DMS 273 (cell line): ENCODE measurements around the gene INSL3.
"Not testable (repeated sequence)": the region's sequence is repeated elsewhere in the genome, so short reads cannot be mapped to it uniquely, and the experiment has no call there.

ENCODE experiments used
- DNase-seq: peaks from one replicate; lab custom pipeline; 2025; ENCODE audit not compliant: unreplicated experiment; lab: John Stamatoyannopoulos, UW

Gene INSL3

GRCh38 chr19:17826508-17827056 is 5.3 kb upstream of the INSL3 start:
- no peak for DNase-seq

GRCh38 chr19:17824339-17824738 is 3.0 kb upstream of the INSL3 start:
- DNase-seq: no peak

GRCh38 chr19:17817668-17818363 is 3.5 kb downstream of the INSL3 start:
- no peak for DNase-seq

GRCh38 chr19:17812099-17812498 is 9.2 kb downstream of the INSL3 start:
- no peak for DNase-seq

GRCh38 chr19:17811681-17812080 is 9.6 kb downstream of the INSL3 start:
- DNase-seq: no peak

- no peak for DNase-seq
These were observed 10.2 kb downstream of the INSL3 start for GRCh38 chr19:17811103-17811502.

- no peak for DNase-seq
These were observed 13.5 kb downstream of the INSL3 start for GRCh38 chr19:17807731-17808316.

GRCh38 chr19:17806945-17807344 is 14.4 kb downstream of the INSL3 start:
- no peak for DNase-seq

GRCh38 chr19:17805427-17805826 is 15.9 kb downstream of the INSL3 start:
- no peak for DNase-seq

- DNase-seq: no peak
These were observed 17.9 kb downstream of the INSL3 start for GRCh38 chr19:17803264-17803896.

GRCh38 chr19:17802137-17802858 is 19.0 kb downstream of the INSL3 start:
- no peak for DNase-seq

- not testable (repeated sequence) for DNase-seq
These were observed 22.7 kb downstream of the INSL3 start for GRCh38 chr19:17798599-17798998.

GRCh38 chr19:17797424-17798201 is 23.7 kb downstream of the INSL3 start:
- DNase-seq: no peak

GRCh38 chr19:17796838-17797423 is 24.4 kb downstream of the INSL3 start:
- no peak for DNase-seq

GRCh38 chr19:17796013-17796837 is 25.1 kb downstream of the INSL3 start:
- no peak for DNase-seq

- no peak for DNase-seq
These were observed 25.8 kb downstream of the INSL3 start for GRCh38 chr19:17795495-17795856.

GRCh38 chr19:17794731-17795494 is 26.4 kb downstream of the INSL3 start, which contains the start of gene B3GNT3:
Gene B3GNT3 (plus strand): TSS chr19:17795138. CDS start chr19:17807808, 12,670 bp downstream.
- peak; percentile 70 for DNase-seq

GRCh38 chr19:17794412-17794730 is 26.9 kb downstream of the INSL3 start:
- no peak for DNase-seq
